GM10266 (cell line): ENCODE results near the gene TPPP2.

Source experiments
- DNase-seq: peaks from one replicate; pipeline ENCODE4 v3.0.0; 2012; ENCODE audit errors: extremely low spot score
- TF ChIP-seq, protein P1 (sequence below): IDR thresholded peaks from 2 replicates; pipeline ENCODE4 v1.5.1; 2012; ENCODE audit warnings: mild to moderate bottlenecking, low read depth; ENCODE audit not compliant: control insufficient read depth, insufficient read depth; ENCODE audit errors: missing control alignments

The TPPP2 gene

DNA sequence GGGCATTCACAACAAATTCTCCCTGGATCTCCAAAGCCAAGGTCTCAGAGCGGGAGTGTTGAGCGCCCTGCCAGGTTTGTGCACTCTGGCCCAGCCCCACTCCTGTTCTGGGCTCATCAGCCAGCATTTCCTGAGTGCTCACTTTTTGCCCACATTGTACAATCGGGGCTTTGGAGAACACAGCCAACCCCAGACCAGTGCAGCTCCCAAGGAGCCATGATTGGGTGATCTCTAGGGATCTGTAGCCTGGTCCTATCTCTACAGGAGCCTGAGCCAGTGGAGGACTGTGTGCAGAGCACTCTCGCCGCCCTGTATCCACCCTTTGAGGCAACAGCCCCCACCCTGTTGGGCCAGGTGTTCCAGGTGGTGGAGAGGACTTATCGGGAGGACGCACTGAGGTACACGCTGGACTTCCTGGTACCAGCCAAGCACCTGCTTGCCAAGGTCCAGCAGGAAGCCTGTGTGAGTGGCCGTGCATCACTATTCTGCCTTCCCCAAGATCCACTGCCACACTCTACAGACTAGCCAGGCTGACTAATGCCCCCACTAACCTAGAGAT is 42.8 kb downstream of the TPPP2 start:
- DNase-seq, result no peak
- TF ChIP-seq, protein P1, sequence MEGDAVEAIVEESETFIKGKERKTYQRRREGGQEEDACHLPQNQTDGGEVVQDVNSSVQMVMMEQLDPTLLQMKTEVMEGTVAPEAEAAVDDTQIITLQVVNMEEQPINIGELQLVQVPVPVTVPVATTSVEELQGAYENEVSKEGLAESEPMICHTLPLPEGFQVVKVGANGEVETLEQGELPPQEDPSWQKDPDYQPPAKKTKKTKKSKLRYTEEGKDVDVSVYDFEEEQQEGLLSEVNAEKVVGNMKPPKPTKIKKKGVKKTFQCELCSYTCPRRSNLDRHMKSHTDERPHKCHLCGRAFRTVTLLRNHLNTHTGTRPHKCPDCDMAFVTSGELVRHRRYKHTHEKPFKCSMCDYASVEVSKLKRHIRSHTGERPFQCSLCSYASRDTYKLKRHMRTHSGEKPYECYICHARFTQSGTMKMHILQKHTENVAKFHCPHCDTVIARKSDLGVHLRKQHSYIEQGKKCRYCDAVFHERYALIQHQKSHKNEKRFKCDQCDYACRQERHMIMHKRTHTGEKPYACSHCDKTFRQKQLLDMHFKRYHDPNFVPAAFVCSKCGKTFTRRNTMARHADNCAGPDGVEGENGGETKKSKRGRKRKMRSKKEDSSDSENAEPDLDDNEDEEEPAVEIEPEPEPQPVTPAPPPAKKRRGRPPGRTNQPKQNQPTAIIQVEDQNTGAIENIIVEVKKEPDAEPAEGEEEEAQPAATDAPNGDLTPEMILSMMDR, result no peak

DNA sequence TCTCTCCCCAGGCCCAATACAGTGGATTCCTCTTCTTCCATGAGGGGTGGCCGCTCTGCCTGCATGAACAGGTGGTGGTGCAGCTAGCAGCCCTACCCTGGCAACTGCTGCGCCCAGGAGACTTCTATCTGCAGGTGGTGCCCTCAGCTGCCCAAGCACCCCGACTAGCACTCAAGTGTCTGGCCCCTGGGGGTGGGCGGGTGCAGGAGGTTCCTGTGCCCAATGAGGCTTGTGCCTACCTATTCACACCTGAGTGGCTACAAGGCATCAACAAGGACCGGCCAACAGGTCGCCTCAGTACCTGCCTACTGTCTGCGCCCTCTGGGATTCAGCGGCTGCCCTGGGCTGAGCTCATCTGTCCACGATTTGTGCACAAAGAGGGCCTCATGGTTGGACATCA is 43.9 kb downstream of the TPPP2 start:
- TF ChIP-seq, protein P1, result no peak
- DNase-seq, result no peak

DNA sequence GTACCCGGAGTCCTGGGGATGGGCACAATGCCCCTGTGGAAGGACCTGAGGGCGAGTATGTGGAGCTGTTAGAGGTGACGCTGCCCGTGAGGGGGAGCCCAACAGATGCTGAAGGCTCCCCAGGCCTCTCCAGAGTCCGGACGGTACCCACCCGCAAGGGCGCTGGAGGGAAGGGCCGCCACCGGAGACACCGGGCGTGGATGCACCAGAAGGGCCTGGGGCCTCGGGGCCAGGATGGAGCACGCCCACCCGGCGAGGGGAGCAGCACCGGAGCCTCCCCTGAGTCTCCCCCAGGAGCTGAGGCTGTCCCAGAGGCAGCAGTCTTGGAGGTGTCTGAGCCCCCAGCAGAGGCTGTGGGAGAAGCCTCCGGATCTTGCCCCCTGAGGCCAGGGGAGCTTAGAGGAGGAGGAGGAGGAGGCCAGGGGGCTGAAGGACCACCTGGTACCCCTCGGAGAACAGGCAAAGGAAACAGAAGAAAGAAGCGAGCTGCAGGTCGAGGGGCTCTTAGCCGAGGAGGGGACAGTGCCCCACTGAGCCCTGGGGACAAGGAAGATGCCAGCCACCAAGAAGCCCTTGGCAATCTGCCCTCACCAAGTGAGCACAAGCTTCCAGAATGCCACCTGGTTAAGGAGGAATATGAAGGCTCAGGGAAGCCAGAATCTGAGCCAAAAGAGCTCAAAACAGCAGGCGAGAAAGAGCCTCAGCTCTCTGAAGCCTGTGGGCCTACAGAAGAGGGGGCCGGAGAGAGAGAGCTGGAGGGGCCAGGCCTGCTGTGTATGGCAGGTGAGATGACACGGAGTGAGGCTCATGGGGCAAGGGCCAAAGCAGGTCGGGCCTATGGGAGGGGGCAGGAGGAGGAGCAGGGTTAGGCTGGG is 44.6 kb downstream of the TPPP2 start:
- peak; percentile 21 for DNase-seq
- TF ChIP-seq, protein P1, result no peak

DNA sequence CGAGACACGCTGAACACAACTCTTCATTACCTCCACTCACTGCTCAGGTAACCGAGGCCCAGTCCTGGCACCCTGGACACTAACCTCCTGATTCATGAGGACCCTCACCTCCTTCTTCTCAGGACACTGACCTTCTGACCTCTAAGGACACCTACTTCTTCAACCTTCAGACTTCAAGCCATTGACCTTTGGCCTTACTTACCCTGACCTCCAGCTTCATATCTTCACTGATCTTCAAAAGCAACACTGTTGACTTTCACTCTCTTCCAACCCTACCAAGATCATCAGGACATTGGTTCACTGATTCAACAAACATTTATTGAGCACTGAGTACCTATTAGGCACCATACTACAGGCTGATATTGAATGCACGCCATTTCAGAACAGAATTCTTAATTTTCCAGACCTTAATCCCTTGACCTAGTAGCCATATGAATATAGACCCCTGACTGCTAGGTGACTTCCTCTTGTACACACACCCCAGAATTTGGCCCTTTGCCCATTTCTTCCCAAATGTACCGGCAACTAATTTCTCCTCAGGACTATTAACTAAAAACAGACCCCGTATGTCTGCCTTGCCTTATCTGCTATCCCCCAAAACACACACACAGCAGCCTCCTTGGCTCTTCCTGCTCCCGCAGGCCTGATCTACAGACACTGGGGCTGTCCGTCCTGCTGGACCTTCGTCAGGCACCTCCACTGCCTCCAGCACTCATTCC is 45.9 kb downstream of the TPPP2 start:
- TF ChIP-seq, protein P1, result no peak
- no peak for DNase-seq

DNA sequence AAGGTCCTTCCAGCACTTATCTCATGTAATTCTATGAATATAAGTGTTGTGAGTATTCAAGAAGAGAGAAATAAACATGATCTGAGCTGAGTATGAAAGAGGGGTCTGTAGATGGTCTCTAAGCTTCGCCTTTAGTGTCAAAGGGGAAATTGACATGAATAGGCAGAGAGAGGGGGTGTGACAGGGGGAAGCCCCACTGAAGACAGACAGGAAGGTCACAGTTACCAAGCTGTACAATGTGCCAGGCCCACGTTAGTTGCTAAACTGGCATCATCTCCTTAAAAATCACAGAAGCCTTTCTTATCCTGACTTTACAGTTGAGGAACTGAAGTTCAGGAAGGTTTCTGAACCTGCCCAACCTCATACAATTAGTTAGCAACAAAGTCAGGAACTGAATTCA is 47.7 kb downstream of the TPPP2 start:
- TF ChIP-seq, protein P1, result no peak
- DNase-seq, result no peak

DNA sequence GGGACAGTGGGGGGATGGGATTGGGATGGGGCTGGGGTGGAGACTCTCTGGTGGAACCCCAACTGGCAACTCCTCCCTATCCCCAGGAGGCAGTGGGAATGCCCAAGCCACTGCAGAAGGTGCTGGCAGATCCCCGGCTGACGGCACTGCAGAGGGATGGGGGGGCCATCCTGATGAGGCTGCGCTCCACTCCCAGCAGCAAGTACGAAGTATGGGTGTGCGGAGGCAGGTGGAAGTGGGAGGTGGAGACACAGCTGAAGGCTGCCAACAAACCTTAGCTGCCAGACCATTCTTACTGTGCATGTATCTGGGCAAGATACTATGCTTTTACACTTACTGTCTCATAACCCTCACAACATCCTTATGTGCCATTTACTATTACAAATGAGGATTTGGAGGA is 48.3 kb downstream of the TPPP2 start:
- no peak for DNase-seq
- TF ChIP-seq, protein P1, result no peak

DNA sequence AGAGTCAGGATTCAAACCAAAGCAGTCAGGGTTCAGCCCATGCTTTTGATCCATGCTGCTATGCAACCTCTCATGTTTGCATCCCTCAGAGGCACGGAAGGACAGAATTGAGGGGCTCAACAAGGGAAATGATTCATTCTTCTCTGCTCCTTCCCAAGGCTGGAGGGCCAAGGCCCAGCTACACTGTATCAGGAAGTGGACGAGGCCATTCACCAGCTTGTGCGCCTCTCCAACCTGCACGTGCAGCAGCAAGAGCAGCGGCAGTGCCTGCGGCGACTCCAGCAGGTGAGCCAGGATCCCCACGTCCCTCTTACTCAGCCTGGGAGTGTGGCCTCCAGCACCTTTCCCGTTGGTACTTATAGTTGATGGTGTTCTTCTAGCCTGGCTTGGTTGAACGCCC is 48.7 kb downstream of the TPPP2 start:
- TF ChIP-seq, protein P1, result no peak
- DNase-seq, result no peak
